COR-L47 (cell line): ENCODE measurements around the gene VPS37B.
A peak's percentile ranks its signal among the peaks of the same experiment; 100 is the strongest.
"Not testable (repeated sequence)": the region's sequence is repeated elsewhere in the genome, so short reads cannot be mapped to it uniquely, and the experiment has no call there.

ENCODE experiments used
- DNase-seq: peaks from one replicate; lab custom pipeline; 2025; lab: John Stamatoyannopoulos, UW

Gene VPS37B

DNA sequence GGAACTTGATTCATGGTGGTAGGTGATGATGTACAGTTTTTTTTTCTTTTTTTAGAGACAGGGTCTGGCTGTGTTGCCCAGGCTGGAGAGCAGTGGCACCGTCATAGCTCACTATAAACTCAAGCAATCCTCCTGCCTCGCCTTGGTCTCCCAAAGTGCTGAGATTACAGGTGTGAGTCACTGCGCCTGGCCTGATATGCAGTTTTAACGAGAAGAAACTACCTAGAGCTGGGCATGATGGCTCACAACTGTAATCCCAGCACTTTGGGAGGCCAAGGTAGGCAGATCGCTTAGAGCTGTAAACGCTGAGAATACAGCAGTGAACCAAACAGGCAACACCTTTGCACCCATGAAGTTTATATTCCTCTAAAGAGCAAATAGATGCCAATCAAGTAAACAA is 13.0 kb upstream of the VPS37B start:
- DNase-seq, result no peak

DNA sequence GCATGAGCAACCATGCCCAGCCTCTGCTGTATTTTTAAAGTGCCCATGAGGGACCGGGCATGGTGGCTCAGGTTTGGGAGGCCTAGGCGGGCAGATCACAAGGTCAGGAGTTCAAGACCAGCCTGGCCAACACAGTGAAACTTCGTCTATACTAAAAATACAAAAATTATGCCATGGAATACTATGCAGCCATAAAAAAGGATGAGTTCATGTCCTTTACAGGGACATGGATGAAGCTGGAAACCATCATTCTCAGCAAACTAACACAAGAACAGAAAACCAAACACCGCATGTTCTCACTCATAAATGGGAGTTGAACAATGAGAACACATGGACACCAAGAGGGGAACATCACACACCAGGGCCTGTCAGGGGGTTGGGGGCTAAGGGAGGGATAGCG is 9.3 kb upstream of the VPS37B start:
- not testable (repeated sequence) for DNase-seq

DNA sequence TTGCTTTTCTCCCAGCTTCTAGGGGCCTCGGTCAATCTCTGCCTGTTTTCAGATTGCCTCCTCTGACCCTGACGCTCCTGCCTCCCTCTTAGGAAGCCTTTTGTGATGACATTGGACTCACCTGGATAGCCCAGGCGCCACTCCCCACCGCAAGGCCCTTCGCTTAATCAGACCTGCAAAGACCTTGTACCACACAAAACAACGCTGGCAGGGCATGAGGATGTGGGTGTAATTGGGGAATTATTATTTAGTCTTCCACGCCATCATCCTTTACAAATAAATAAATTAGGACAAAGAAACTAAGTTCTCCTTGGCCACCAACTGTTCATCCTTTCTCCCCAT is 7.7 kb upstream of the VPS37B start:
- no peak for DNase-seq

DNA sequence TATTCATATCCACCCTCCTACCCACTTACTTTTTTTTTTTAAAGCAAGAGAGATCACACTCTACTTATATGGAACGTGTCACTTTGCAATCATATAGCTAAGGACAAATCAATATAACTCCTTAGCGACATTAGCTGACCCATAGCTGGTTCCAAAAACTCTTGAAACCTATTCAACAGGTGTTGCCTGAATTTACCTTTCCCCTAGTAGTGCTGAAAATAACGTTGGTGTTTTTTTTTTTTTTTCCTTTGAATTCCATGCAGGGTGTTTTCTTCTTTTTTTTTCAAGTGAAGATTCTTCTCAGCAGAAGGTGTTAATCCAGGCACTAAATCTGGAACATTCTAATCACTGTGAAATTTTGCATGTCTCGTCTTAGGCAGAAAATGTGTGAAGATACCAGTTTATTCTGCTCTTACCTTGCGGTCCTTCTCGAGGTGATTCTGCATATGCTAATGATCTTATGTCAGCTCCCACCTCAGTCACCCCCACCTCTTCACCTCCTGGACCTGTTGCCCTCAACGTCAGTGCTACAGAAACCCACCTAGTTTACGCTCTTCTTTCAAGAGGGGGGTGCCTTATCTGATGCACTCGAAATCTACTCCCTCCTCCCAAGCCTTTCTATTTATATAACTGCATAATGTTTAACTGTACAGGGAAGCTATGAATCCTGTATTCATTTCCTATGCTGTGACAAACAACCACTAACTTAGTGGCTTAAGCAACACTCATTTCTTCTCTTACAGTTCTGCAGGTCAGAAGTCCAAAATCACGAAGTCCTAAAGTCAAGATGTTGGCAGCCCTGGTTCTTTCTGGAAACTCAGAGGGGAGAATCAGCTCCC is 7.1 kb upstream of the VPS37B start:
- DNase-seq, result no peak

DNA sequence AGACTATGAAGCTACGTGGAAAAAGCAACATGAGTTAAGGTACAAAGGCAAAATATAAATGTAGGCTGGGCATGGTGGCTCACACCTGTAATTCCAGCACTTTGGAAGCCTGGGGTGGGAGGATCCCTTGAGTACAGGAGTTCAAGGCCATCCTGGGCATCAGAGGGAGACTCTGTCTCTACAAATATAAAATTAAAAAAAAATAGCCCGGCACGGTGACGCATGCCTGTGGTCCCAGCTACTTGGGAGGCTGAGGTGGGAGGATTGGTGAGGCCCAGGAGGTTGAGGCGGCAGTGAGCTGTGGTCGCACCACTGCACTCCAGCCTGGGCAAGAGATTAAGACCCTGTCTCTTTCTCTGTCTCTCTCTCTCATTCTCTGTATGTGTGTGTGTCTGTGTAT is 4.0 kb upstream of the VPS37B start:
- DNase-seq, result no peak

DNA sequence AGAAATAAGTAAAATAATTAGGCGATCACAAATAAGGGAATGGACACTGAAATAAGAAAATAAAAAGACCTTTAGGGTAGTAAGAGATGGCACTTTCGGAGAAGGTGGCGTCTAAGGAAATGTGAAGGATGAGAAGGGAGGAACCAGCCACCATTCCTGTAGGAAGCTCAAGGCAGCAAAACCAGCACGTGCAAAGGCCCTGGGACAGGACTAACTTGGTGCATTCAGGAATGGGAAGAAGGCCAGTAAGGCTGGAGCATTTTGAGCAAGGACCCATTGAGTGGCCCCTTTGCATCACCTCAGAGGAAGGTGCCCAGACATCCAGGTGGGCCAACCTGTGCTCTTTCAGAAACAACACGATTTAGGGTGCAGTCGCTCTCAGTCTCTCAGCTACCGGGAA is 738 bp upstream of the VPS37B start:
- DNase-seq, result no peak

DNA sequence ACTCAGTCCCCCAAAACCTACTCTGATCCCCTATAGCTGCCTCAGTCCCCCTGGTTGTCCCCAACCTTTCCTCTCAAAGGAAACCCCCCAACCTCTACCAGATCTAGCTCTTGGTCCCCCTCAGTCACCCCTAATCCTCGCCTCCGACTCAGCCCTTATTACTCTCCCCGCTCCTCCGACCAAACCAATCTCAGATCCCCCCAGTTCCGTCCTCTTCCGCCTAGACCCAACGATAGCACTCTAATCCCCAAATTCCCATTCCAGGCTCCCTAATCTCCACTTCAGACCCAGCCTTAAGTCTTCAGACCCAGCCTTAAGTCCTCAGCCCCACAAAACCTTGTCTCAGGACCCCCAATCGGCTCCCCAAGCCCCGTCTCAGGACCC is 612 bp downstream of the VPS37B start:
- no peak for DNase-seq

DNA sequence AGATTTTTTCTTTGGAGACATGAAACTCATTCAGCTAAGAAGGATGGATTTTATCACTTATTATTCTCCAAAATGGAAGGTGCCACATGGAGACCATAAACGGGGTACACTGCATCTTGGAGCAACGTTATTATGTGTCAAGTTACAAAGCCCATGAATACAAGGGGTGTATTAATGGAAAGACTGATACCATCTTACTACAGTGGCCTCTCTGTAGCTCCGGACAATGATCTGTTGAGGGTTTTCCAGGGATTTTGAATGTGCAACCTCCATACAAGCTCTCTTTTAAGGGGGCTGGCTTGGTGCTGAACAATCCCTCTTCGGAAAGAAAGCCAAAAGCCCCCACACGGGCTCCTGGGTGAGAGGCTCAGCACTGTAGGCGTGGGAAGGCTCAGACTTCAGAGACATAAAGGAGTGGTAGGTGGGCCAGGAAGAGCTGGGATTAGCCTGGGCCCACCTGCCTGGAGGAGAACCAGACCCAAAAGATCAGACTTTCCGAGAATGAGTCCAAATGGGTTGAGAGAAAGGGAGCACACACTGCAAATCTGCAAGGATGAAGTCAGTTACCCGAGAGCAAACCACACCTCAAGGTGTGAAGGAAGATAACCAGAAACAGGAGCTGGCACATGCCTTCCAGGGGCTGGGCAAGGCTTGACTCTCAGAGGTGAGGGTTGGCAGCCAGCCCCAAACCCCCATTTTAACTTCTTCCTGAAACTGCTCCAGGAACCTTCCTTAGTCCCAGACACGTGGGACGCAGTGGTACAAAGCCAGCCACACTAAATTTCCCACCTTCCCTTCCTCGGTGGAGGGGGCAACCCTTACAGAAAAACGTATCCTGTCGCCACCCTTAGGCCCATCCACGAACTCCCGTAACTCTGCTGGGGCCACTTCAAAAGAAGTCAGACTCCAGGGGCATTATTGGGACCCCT is 1.5 kb downstream of the VPS37B start:
- no peak for DNase-seq

DNA sequence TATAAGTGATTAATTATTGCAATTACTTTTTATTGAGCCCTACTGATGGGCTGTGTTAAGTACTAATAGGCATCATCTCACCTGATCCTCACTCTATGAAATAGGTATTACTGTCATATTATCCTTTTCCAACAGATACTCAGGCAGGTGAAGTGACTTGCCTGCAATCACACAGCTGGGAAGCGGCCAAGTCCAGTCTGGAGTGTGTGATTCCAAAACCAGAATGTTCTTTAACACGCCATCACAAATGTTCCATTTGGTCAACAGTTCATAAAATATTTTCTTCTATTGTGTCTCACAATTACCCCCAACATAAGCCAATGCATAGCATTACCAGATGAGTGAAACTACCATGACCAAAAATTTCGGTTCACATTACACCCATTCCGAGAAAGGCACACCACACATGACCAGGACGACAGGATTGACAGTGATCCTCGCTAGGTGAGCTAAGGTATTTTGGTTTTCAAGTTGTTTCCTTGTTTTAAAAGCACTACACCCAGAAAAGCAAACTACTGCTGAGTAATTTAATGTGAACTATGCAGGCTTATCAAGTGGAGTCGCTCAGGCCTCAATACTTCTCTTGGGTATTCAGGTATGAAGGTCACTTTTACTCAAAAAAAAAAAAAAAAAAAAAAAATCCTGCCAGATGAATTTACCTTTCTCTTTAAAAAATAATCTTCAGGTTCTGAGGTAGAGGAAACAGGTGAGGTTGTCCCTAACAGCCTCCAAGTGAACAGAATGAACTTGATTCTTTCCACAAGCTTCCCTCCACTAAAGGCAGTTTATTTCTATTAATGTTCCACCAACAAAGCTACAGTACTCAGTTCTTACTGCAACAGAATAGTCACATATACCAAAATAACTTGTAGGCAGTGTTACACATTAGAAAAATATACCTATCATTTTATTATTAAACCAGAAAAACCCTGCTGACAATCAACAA is 2.4 kb downstream of the VPS37B start:
- DNase-seq, result no peak

DNA sequence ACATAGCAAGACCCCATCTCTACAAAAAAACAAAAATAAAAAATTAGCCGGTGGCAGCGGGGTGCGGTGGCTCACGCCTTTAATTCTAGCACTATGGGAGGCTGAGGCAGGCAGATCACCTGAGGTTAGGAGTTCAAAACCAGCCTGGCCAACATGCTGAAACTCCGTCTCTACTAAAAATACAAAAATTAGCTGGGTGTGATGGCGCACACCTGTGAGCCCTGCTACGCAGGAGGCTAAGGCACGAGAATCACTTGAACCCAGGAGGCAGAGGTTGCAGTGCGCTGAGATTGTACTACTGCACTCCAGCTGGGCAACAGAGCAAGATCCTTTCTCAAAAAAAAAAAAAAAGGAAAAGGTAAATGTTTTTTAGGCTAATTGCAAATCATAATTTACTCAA is 3.2 kb downstream of the VPS37B start:
- not testable (repeated sequence) for DNase-seq

DNA sequence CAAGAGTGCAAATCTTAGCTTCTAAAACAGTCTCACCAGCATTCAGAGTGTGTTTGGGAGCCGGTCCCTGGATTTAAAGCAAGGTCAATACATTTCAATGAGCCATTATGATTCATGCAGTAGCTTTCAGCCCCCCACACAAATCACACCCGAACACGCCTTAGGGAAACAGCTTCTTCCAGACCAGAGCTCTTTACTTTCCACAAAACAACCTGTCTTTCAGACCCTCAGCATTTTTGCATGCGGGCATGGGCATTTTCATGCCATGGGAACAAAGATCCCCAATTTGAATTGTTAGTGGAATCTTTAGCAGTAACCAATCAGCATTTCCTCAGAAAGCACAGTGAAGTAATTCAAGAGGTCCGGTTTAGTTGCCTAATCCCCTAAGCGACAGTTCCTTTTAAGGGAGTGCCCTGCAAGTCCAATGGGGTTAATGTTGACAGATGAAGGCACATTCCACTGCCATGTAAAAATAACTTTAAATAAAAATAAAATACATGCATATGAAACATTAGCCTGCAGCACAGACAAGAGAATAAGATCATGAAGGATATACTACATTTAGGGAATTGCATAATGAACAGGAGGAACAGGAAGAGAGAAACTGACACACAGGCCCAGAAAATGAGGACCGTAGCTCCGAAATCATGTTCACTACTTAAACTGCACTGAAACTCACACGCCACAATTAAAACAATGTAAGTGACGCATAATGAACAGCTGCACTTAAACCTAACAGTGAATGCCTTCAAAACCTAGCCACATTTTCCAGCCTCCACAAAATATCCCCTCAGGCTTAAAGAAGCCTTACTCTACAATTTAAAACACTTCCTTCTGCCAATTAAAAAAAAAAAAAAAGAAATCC is 4.0 kb downstream of the VPS37B start:
- DNase-seq, result no peak

DNA sequence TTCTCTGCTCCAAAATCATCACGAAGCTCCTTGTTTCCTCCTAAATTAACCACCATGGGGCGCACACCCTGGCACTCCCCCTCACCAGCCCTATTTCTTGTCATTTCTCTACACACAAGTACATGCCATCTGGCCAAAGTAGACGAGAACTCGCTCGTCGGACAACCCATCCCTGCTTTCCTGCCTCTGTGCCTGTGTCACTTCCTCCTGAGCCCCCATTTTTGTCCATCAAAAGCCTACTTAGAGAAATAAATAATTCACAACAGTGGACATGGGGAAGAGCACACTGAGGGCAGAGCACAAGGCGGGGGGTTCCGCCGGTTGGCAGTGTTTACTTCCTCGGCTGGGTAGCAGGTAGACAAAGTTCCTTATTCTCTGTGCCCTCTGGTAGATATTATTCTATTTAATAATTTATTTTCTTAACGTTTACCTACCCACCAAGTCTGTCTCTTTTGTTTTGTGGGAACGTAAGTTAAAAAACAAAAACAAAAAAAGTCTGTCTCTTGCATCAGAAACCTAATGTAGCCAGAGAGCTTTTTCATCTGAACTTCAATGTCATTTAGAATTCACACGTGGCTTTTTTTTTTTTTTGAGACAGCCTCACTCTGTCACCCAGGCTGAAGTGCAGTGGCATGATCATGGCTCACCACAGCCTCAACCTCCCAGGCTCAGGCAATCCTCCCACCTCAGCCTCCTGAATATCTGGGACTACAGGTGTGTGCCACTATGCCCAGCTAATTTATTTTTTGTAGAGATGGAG is 6.0 kb downstream of the VPS37B start:
- no peak for DNase-seq

DNA sequence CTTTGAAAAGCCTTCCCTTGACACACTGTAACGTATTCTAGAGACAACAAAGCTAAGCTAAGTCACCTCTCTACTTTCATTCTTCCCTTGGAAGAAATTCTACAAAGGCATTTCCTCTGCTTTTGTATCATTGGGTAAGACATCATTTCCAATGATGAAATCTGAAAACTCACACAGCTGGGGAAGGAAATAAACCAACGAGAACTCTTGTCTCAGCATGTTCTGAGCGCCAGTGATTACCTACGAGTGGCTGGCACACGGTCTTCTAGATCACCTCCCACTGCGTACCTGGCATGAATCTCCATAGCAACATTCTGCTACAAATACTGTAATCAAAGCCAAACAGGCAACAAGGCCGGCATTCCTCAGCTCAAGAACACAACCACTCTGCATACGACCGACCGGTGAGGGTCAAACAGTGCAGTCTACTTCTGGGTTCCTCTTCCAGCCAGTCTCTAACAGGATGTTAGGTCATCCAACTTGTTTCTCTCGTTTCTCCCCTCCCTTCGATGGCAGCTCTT is 7.6 kb downstream of the VPS37B start:
- DNase-seq, result peak; percentile 71

DNA sequence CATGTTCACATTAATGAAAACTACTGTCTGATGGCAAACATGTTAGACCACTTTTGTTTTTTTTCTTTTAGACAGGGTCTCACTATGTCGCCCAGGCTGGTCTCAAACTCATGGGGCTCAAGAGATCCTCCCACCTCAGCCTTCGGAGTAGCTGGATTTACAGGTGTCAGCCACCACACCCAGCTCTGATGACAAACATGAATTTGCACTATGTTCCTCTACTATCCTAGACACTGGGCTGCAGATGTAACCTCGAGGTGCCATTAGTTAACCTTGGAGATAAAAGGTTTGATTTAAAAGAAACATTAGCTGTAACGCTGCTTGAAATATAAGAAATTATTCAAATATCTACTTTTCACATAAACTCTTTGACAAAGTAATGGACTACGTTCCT is 8.1 kb downstream of the VPS37B start:
- DNase-seq, result no peak

DNA sequence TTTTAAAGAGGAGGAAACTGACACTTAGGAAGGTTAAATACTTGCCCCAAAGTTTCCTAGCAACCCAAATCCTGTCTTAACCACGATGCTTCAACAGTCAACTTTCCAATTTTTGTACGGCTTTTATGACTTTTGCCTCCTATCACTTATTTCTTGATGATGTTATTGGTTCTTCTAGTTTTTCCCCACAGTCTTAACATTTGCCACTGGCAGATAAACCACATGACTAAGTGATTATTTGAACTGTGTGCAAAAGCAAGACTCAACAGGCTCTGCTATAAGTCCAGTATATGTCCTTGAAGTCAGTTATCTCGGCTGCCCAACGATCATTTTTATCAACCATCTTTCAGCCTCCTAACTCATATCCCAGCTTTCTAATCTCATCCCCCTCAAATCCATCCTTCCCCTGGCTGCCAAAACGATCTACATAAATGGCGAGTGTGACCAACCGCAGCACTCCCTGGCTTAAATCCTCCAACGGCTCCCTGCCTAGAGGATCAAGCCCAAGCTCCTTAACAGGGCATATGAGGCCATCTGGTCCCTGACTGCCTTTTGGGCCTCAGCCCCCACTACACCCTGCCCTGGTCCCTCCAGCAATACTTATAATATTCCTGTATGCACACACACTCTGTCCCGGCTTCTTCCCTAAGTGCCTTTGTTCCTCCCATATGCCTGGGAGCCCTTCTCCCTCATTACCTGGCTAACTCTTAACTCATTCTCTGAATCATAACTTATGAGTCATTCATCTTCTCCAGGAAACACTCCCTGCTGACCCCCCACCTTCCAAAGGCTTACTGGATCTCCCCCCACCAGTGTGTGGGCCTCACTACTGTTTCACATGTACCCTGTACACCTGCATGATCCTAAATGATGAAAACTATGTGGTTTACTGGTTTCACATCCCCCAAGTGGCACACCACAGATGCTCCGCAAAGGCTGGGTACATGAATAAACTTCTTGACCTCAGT is 8.8 kb downstream of the VPS37B start:
- DNase-seq, result no peak

DNA sequence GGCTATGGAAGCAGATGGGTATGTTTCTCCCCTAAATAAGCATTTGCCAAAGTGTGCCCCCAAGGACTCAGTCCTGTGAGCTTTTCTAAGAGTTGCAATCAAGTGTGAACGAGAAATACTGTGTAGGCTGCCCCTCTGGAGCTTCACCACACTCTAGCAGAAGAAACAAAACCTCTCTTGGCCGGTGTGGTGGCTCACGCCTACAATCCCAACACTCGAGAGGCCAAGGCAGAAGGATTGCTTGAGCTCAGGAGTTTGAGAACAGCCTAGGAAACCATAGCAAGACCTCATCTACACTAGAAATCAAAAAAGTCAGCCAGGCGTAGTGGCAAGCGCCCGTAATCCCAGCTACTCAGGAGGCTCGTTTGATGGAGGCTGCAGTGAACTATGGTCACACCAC is 9.8 kb downstream of the VPS37B start:
- DNase-seq, result no peak

DNA sequence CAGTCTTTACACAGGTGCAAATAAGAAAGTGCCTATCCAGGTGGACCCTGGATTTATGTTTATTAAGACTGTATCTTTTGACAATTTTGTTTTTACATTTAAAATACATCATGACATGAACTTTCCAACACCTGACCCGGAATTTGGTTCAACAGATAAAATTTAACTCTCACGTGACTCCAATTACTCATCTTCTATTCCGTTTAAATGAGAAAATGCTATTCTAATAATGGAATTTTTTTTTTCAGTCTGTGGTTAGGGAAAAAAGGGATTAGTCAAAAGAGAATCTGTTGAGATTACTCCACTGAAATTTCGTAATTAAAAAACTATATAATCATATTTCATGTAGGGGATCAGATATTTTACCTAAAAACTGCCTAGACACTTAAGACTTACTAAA is 11.1 kb downstream of the VPS37B start:
- DNase-seq, result no peak

DNA sequence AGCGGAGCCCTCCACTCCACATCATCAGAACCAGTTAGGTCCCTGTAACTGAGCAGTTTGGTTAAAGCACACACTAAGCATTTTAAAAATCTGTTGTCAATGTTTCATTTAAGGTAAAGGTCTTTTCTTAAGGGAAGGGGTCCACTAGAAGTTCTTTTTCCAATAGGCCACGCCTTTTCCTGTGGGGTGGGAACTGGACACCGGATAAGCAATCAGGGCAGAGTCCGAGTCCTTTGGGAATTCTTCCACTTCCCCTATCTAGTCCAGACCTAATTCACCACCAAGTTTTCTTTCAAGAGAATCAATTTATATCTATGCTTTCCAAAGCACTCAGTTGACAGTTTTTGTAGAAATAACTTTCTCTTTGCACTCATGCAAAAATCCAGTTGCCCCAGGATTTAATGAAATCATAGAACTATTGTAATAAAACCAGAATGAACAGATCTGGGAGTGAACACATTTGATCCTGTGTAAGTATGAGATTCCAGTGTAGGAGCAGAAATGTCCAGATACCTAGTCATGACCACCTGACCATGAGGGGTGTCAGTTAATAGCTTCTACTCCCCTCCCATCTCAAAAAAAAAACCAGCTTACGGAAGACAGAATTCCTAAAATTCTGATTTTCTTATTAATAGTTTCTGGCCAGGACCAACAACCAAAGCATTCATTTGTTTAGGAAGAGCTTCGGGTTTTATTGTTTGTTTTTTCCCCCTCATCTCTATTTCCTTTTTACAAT is 11.7 kb downstream of the VPS37B start:
- DNase-seq, result no peak
